ENCODE results near the gene OR1J1.
A peak's percentile ranks its signal among the peaks of the same experiment; 100 is the strongest.

DNA sequence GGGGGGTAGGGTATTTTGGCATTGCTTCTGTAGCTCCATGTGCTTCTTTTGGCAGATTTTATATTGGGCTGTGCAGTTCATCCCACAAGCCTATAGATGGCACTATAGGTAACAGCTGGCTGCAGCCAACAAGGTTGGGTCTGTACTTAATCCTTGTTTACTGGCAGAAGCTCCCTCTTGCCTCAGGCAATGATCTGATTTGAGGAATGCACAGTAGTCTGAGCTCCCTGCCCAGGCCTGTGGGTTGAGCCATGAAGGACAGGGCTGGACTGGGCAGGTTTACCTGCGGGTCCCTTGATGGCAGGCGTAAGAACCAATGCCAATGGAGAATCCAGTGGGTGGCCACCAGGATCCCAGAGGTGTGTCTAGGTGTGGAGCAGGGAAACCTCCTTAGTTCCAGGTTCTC lies 21.2 kb upstream of the OR1J1 start:
- TF ChIP-seq, protein P1, sequence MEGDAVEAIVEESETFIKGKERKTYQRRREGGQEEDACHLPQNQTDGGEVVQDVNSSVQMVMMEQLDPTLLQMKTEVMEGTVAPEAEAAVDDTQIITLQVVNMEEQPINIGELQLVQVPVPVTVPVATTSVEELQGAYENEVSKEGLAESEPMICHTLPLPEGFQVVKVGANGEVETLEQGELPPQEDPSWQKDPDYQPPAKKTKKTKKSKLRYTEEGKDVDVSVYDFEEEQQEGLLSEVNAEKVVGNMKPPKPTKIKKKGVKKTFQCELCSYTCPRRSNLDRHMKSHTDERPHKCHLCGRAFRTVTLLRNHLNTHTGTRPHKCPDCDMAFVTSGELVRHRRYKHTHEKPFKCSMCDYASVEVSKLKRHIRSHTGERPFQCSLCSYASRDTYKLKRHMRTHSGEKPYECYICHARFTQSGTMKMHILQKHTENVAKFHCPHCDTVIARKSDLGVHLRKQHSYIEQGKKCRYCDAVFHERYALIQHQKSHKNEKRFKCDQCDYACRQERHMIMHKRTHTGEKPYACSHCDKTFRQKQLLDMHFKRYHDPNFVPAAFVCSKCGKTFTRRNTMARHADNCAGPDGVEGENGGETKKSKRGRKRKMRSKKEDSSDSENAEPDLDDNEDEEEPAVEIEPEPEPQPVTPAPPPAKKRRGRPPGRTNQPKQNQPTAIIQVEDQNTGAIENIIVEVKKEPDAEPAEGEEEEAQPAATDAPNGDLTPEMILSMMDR (IDR thresholded peaks at IDR 0.05; ENCODE audit: insufficient read depth, low read length) = peak; percentile 82
- TF ChIP-seq, protein P2, sequence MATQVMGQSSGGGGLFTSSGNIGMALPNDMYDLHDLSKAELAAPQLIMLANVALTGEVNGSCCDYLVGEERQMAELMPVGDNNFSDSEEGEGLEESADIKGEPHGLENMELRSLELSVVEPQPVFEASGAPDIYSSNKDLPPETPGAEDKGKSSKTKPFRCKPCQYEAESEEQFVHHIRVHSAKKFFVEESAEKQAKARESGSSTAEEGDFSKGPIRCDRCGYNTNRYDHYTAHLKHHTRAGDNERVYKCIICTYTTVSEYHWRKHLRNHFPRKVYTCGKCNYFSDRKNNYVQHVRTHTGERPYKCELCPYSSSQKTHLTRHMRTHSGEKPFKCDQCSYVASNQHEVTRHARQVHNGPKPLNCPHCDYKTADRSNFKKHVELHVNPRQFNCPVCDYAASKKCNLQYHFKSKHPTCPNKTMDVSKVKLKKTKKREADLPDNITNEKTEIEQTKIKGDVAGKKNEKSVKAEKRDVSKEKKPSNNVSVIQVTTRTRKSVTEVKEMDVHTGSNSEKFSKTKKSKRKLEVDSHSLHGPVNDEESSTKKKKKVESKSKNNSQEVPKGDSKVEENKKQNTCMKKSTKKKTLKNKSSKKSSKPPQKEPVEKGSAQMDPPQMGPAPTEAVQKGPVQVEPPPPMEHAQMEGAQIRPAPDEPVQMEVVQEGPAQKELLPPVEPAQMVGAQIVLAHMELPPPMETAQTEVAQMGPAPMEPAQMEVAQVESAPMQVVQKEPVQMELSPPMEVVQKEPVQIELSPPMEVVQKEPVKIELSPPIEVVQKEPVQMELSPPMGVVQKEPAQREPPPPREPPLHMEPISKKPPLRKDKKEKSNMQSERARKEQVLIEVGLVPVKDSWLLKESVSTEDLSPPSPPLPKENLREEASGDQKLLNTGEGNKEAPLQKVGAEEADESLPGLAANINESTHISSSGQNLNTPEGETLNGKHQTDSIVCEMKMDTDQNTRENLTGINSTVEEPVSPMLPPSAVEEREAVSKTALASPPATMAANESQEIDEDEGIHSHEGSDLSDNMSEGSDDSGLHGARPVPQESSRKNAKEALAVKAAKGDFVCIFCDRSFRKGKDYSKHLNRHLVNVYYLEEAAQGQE (IDR thresholded peaks at IDR 0.05; ENCODE audit: insufficient replicate concordance, low read depth) = no peak
